HepG2 (cell line): Measurements from ENCODE around the gene LRRC8D. TPM values are rescaled to one million over a fixed set of nuclear protein-coding genes. Genes with fewer than 3 reads are reported as not detected.

Experiments
- ATAC-seq: fragments of 200-7000 bp; cut with Tn5 transposase; 3 replicates; pipeline ENCODE4 v1.9.1; 2020; ENCODE audit warnings: mild to moderate bottlenecking, moderate library complexity
- BruUV-seq: library from RNA; stranded (reverse); fragments of 400-500 nt; replicated peaks from 2 replicates; lab custom pipeline; 2021; lab: Mats Ljungman, UMichigan
- CTCF ChIA-PET: fragments of 300-600 bp; formaldehyde crosslinking; extraction: SDS; loops from one replicate; lab custom pipeline; 2021; ENCODE audit warnings: low total read pairs, inconsistent platforms, low intra/inter-chr PET ratio; lab: Yijun Ruan, JAX
- POLR2A ChIA-PET: fragments of 350-600 bp; sonication (Branson Sonifier 250); formaldehyde crosslinking; loops from one replicate; lab custom pipeline; 2020; ENCODE audit warnings: antibody characterized with exemption, inconsistent platforms; lab: Yijun Ruan, JAX
- DNase-seq: peaks from one replicate; pipeline ENCODE4 v3.0.0-alpha.2; 2015; ENCODE audit warnings: low spot score
- FAIRE-seq: peaks from 3 replicates; lab custom pipeline; 2011; peaks lifted over from hg19 to GRCh38; lab: Jason Lieb, UNC
- H2AFZ ChIP-seq: one replicate; pipeline ENCODE4 v1.6.1; 2011; ENCODE audit warnings: low read length, inconsistent platforms
- H3K27ac ChIP-seq: fragments of 300-600 bp; 3 replicates; pipeline ENCODE4 v1.8.0; 2011; ENCODE audit warnings: mixed run types, mild to moderate bottlenecking, mixed read lengths, low read length, inconsistent platforms; ENCODE audit not compliant: insufficient read depth; ENCODE audit errors: extremely low read length
- H3K27me3 ChIP-seq, 2 experiments: fragments of 200-600 bp in 1 of 2; 2 replicates in 1 of 2; 3 replicates in 1 of 2; pipeline versions ENCODE4 v1.6.0 to v1.8.0; 2011; ENCODE audit warnings: low read length in 2 of 2, mild to moderate bottlenecking in 2 of 2, moderate library complexity in 2 of 2, inconsistent platforms in 1 of 2; ENCODE audit not compliant: insufficient read depth in 2 of 2, control insufficient read depth in 1 of 2
- H3K36me3 ChIP-seq, 2 experiments: fragments of 200-600 bp in 1 of 2; replicated peaks in 1 of 2; 2 replicates in 1 of 2; 3 replicates in 1 of 2; pipeline versions ENCODE4 v1.5.1 to v1.8.0; 2011; ENCODE audit warnings: low read length in 2 of 2, inconsistent platforms in 1 of 2; ENCODE audit not compliant: insufficient read depth in 2 of 2, control insufficient read depth in 1 of 2
- H3K4me1 ChIP-seq: 2 replicates; pipeline ENCODE4 v1.5.1; 2012; ENCODE audit warnings: low read length, inconsistent platforms; ENCODE audit not compliant: insufficient read depth
- H3K4me2 ChIP-seq: 2 replicates; pipeline ENCODE4 v1.6.0; 2011; ENCODE audit warnings: low read depth, low read length, inconsistent platforms
- H3K4me3 ChIP-seq, 3 experiments: fragments of 200-600 bp in 1 of 3; sonication (generic), shearing (Covaris generic) in 1 of 3; replicated peaks in 1 of 3; 2 replicates each; pipeline ENCODE4 v1.5.1; 2011 to 2016; ENCODE audit warnings: low read length in 3 of 3, inconsistent platforms in 2 of 3, low read depth in 2 of 3, mild to moderate bottlenecking in 2 of 3, control low read depth in 1 of 3, mixed read lengths in 1 of 3; ENCODE audit not compliant: insufficient read depth in 1 of 3
- H3K79me2 ChIP-seq: one replicate; pipeline ENCODE4 v1.6.1; 2011; ENCODE audit warnings: low read length, inconsistent platforms; ENCODE audit not compliant: insufficient read depth
- H3K9ac ChIP-seq: 2 replicates; pipeline ENCODE4 v1.6.0; 2011; ENCODE audit warnings: mild to moderate bottlenecking, low read depth, low read length, inconsistent platforms; ENCODE audit not compliant: insufficient read depth
- H3K9me3 ChIP-seq: 2 replicates; pipeline ENCODE4 v1.5.1; 2012; ENCODE audit warnings: mild to moderate bottlenecking, low read length
- H4K20me1 ChIP-seq: 2 replicates; pipeline ENCODE4 v1.6.0; 2011; ENCODE audit warnings: inconsistent platforms, mild to moderate bottlenecking, low read length, moderate library complexity; ENCODE audit not compliant: insufficient read depth
- E2F2 ChIP-seq: sonication (generic); formaldehyde crosslinking; IDR thresholded peaks from 2 replicates; pipeline ENCODE4 v1.4.0; 2020; ENCODE audit warnings: missing genetic modification reagents, borderline replicate concordance
- PREB ChIP-seq: sonication (generic); formaldehyde crosslinking; IDR thresholded peaks from 2 replicates; pipeline ENCODE4 v1.4.0; 2020; ENCODE audit warnings: missing genetic modification reagents
- SNAPC5 ChIP-seq: sonication (generic); formaldehyde crosslinking; IDR thresholded peaks from 2 replicates; pipeline ENCODE4 v1.8.1; 2023; ENCODE audit warnings: mild to moderate bottlenecking, missing genetic modification reagents, borderline replicate concordance
- STAG1 ChIP-seq: sonication (generic); formaldehyde crosslinking; IDR thresholded peaks from 2 replicates; pipeline ENCODE4 v1.4.0; 2020; ENCODE audit warnings: missing genetic modification reagents
- ZBTB14 ChIP-seq: sonication (generic); formaldehyde crosslinking; IDR thresholded peaks from 2 replicates; pipeline ENCODE4 v1.4.0; 2020; ENCODE audit warnings: missing genetic modification reagents
- ZFP91 ChIP-seq: sonication (generic); formaldehyde crosslinking; IDR thresholded peaks from 2 replicates; pipeline ENCODE4 v1.9.0; 2022; ENCODE audit warnings: missing genetic modification reagents, mild to moderate bottlenecking, borderline replicate concordance
- ZNF10 ChIP-seq: sonication (generic); formaldehyde crosslinking; IDR thresholded peaks from 2 replicates; pipeline ENCODE4 v1.4.0; 2020; ENCODE audit warnings: mild to moderate bottlenecking, low read depth, missing genetic modification reagents, borderline replicate concordance
- ZNF567 ChIP-seq: sonication (generic); formaldehyde crosslinking; IDR thresholded peaks from 2 replicates; pipeline ENCODE4 v1.8.1; 2023; ENCODE audit warnings: mild to moderate bottlenecking, missing genetic modification reagents, borderline replicate concordance
- ZNF737 ChIP-seq: sonication (generic); formaldehyde crosslinking; IDR thresholded peaks from 2 replicates; pipeline ENCODE4 v1.5.0; 2020; ENCODE audit warnings: missing genetic modification reagents, mild to moderate bottlenecking, borderline replicate concordance
- WGBS: methylation state at CpG from one replicate; pipeline ENCODE4 v1.1.6; 2017; ENCODE audit warnings: low lambda C conversion rate; 5-methylcytosine and 5-hydroxymethylcytosine counted together
- in situ Hi-C: cut with HindIII; loops from 2 replicates; pipeline ENCODE4 v1.10.0; 2017; ENCODE audit warnings: low pct_unique_long_range_greater_than_20kb; ENCODE audit not compliant: extremely low pct_ligation_motif_present
- intact Hi-C: fragments of 100-400 bp; cut with micrococcal nuclease; formaldehyde crosslinking; loops from one replicate; pipeline ENCODE4 v1.10.0; 2022; ENCODE audit not compliant: unreplicated experiment
- polyA plus RNA-seq, 8 experiments: library from polyadenylated mRNA; depleted of rRNA in 3 of 8; stranded (reverse) in 7 of 8; unstranded in 1 of 8; fragments of >200 nt; fragmentation: Illumina TruSeq in 4 of 8; extraction: Trizol in 4 of 8; gene quantifications; 2 replicates each; pipeline versions ENCODE4 v1.2.1 to v1.2.3, GENCODE V29; 2011 to 2016; ENCODE audit warnings: low read depth in 4 of 8, missing spikeins in 1 of 8, mixed read lengths in 1 of 8; ENCODE audit not compliant: insufficient read depth in 1 of 8
- total RNA-seq, 5 experiments: library from RNA; depleted of rRNA; stranded (reverse); fragments of >200 nt; fragmentation: Illumina TruSeq; extraction: Trizol; gene quantifications; 2 replicates each; pipeline ENCODE4 v1.2.3, GENCODE V29; 2016; ENCODE audit warnings: low read depth in 1 of 5

The LRRC8D gene
- total and polyA plus RNA-seq, 2 of the 13 experiments (the other 11 are each of a cell fraction or from before 2014, with no cell fraction given), result 29.9 to 45.5 TPM

GRCh38 chr1:89815611-89816010, 5.2 kb upstream of the LRRC8D start:
- no peak overlapping the region for H3K4me2 ChIP-seq
- no peak overlapping the region for H3K9ac ChIP-seq
- peaks cover 41% of the 10 kb centered on the region for H3K4me1 ChIP-seq
- no peak for FAIRE-seq
- CTCF ChIA-PET, result no interaction called here
- H3K27me3 ChIP-seq, result no peaks in the 10 kb centered on the region; a peak in 1 of 5 replicates
- H4K20me1 ChIP-seq, result no peaks in the 10 kb centered on the region
- ATAC-seq, result no peak
- H3K4me3 ChIP-seq, result no peak overlapping the region
- no peak overlapping the region for H3K27ac ChIP-seq
- no TSS peak for BruUV-seq
- H2AFZ ChIP-seq, result no peak overlapping the region
- peaks cover 13% of the 10 kb centered on the region for H3K79me2 ChIP-seq
- DNase-seq, result no peak
- intact Hi-C loops, result no loop called here
- in situ Hi-C loops, result no loop called here
- WGBS, result 95% methylated on average over 5 of the region's 5 CpGs
- H3K9me3 ChIP-seq, result no peaks in the 10 kb centered on the region
- TF ChIP-seq PREB, result no peak
- no peak for TF ChIP-seq ZNF567 (CRISPR knock-in tag)
- no peak for TF ChIP-seq STAG1 (CRISPR knock-in tag)
- TF ChIP-seq ZNF737 (CRISPR knock-in tag), result no peak
- no peak for TF ChIP-seq E2F2 (CRISPR knock-in tag)
- TF ChIP-seq SNAPC5 (CRISPR knock-in tag), result no peak
- TF ChIP-seq ZFP91 (CRISPR knock-in tag), result no peak
- no peak for TF ChIP-seq ZBTB14 (CRISPR knock-in tag)
- TF ChIP-seq ZNF10, result no peak
- POLR2A ChIA-PET, result no interaction called here
- H3K36me3 ChIP-seq, result no peaks in the 10 kb centered on the region
